Stimulated activated CD4-positive, alpha-beta T cell treated with anti-CD3 and anti-CD28 coated beads, Interleukin-15, amount 100 ng/mL, for 48 hours (primary cell): ENCODE results near the gene CCL17.
"Not testable (repeated sequence)": the region's sequence is repeated elsewhere in the genome, so short reads cannot be mapped to it uniquely, and the experiment has no call there.

Source experiments
- DNase-seq, 2 donors: peaks; one replicate each; pipeline ENCODE4 v3.0.0-alpha.2; 2020; ENCODE audit warnings: low read depth in 2 of 2

Gene CCL17

DNA sequence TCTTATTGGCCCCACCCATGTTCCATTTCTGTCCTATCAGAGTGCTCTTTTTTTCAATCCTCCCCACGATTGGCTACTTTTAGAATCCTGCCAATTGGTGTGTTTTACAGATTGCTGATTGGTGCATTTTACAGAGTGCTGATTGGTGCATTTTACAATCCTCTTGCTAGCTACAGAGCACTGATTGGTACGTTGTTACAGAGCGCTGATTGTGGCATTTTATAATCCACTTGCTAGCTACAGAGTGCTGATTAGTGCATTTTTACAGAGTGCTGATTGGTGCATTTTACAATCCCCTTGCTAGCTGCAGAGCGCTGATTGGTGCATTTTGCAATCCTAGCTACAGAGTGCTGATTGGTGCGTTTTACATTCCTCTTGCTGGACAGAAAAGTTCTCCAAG is 9.5 kb upstream of the CCL17 start:
- DNase-seq, result no peak

DNA sequence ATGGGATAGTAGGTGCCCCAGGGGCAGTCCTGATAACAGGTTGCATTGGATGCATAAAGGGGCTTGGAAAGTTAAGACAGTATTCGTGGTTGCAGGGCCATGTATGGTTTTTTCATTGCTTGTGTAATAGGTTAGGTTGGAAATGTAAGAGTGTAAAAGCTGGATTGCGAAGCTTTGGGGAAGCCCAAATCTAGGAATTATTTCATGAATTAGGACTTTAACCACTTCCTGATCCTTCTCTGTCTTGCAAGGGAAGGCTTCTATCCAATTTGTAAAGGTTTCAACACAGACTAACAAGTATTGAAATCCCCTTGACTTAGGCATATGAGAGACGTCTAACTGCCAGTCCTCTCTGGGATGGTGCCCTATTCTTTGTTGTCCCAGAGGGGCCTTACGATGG is 7.8 kb upstream of the CCL17 start:
- no peak for DNase-seq

GRCh38 chr16:57397493-57397892 is 7.1 kb upstream of the CCL17 start:
- not testable (repeated sequence) for DNase-seq

DNA sequence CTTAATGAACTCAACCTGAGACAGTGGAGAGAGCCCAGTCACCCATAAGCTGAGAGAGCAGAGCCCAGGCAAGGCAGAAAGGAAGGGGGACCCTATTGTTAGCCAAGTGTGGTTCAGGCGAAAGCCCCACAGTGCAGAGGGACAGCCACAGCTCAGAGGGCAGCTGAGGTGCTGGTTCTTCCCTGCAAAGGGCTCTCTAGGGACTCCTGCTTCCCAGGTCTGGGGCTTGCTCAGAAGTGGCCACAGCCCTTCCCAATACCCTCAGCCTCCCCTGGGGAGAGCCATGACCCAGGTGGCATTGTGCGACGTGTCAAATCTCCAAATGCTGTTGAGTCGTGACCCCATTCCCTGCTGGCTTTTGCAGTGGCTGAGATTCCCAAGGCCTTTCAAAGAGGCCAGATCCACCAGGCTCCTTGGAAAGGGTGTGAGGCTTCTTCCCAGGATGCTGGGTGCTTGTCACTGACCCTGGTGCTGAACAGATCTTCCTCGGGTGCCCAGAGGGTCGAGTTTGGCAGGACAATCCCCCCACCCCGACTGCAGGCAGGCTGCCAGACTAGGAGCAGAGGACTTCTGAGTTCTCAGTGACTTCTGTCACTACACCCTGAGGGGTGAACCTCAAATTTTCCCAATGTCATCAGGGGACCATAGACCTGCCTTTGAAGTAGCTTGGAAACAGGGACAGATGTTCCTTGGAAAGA is 2.5 kb upstream of the CCL17 start:
- no peak for DNase-seq

- DNase-seq, result no peak
Measured at GRCh38 chr16:57405097-57405496, 530 bp downstream of the CCL17 start.

- no peak for DNase-seq
Measured at GRCh38 chr16:57406881-57407280, 2.3 kb downstream of the CCL17 start.

- no peak for DNase-seq
Measured at GRCh38 chr16:57407521-57408353, 3.2 kb downstream of the CCL17 start.

- DNase-seq, result no peak
Measured at GRCh38 chr16:57409065-57409464, 4.5 kb downstream of the CCL17 start.

DNA sequence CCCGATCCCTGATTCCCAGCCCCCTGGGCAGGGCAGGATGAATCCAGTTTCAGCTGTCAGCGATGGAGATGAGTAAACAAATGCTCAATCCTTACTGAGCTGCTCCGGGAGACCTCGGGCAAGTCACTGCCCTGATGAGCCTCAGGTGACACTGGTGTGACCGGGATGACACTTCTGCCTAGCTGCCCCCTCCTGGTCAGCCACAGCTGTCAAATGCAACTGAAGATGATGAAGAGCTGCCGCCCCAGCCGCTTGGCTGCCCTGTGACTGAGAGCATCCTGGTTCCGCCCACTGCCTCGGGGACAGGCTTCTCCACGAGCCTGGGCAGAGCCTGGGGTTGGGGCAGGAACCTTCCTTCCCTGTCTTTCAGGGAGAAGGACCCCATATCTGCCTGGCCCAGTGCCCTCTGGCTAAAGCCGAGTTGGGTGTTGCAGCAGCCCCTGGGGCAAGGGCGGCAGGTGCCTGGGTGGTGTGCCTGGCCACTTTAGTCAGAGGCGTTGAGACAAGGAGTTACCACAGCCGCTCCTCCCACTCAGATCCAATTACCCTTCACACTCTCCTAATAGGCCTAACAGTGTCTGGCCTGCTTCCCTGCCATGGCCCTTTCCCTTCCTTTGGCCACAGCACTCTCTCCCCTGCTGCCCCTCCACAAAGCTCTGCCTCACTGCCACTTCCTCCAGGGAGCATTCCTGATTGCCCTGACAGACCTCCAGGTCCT is 5.5 kb downstream of the CCL17 start:
- no peak for DNase-seq

- DNase-seq, result no peak
Measured at GRCh38 chr16:57411362-57411976, 6.9 kb downstream of the CCL17 start.

DNA sequence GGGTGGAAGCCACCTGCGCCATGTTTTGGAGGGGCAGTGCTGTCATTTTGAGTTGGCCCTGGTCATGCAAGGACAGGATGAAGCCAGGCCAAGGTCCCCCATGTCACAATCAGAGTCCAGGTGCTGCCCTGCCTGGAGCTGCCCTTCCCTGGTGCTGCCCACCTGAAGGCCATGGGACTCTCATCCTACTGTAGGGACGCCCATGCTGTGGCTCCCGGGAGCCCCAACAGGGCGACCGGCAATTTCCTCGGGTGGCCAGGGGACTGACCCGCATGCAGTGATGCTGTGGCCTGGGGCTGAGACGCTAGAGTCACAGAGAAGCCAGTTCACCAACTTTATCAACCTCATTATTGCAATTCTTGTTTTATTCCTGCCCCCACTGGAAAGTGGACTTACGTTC is 8.0 kb downstream of the CCL17 start:
- no peak for DNase-seq

DNA sequence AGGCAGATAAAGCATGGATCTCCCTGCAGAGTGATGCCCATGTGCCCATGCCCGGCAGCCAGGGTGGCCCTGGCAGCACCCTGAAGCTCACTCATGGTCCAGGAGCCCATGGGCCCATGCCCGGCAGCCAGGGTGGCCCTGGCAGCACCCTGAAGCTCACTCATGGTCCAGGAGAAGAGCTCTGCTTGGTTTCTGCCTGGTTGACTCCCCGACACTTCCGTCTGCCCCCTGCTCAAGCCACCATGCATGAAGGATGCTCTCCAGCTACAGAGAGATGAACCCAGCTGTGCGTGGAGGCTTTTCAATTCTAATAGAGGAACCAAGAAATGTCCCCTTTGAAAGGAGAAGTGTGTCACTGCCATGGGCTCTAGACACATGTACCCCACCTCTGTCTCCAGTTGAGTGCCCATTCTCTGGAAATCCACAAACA is 8.7 kb downstream of the CCL17 start:
- DNase-seq, result no peak

DNA sequence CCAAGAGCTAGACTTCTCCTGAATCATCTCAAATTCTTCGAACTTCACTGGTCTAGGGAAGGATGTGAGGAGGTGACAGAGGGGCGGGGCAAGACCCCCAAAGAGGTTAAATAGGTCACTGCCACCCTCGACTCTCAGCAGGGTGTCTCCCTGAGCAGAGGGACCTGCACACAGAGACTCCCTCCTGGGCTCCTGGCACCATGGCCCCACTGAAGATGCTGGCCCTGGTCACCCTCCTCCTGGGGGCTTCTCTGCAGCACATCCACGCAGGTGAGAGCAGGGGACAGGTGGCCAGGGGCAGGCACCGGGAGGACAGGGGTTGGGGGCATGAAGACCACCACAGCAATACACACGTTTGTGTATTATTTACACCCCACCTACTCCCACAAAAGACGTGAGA is 9.2 kb downstream of the CCL17 start:
- DNase-seq, result no peak

GRCh38 chr16:57416084-57416483 is 11.5 kb downstream of the CCL17 start:
- DNase-seq, result no peak

GRCh38 chr16:57419506-57419905 is 14.9 kb downstream of the CCL17 start:
- no peak for DNase-seq

GRCh38 chr16:57422026-57422944 is 17.7 kb downstream of the CCL17 start:
- DNase-seq, result no peak

DNA sequence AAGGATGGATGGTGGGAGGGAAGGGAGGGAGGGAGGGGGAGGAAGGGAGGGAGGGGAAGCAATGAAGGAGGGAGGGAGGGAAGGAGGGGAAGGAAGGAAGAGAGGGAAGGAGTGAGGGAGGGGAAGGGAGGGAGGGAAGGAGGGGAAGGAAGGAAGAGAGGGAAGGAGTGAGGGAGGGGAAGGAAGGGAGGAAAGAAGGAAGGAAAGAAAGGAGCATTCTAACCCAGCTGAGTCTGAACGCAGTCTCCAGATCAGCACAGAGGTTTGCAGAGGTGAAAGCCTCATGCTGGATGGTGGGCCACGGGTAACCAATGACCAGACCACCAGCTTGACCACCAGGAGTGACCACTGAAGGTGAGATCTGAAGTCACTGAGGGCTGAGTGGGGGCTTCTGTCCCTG is 18.6 kb downstream of the CCL17 start:
- no peak for DNase-seq

DNA sequence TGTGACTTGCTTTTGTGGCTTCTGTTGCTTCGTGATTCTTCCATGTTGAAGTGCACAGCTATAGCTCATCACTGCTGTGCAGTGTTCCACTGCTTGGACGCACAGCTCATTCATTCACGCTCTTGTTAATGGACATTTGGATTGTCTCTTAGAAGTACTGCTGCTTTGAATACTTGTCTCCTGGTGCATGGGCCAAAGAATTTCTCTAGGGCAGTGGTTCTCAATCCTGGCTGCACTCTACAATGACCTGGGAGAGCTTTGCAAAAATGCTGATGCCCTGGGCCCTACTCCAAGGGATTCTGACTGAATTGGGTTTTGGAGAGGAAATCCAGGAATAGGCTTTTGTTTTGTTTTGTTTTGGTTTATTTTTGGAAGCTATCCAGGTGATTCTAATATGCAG is 20.0 kb downstream of the CCL17 start:
- no peak for DNase-seq

GRCh38 chr16:57426356-57426755 is 21.8 kb downstream of the CCL17 start:
- DNase-seq, result no peak

- DNase-seq, result no peak
Measured at GRCh38 chr16:57427307-57427706, 22.7 kb downstream of the CCL17 start.

- no peak for DNase-seq
Measured at GRCh38 chr16:57427824-57428223, 23.3 kb downstream of the CCL17 start.
